D721Med (cell line): ENCODE measurements around the gene EVA1C.

Experiments used
- DNase-seq: peaks from one replicate; pipeline ENCODE4 v3.0.0; 2011; ENCODE audit warnings: low spot score; ENCODE audit not compliant: insufficient read length
- FAIRE-seq: peaks from 2 replicates; lab custom pipeline; 2011; peaks lifted over from hg19 to GRCh38; lab: Jason Lieb, UNC
- TF ChIP-seq, protein P1 (sequence below): IDR thresholded peaks from 2 replicates; pipeline ENCODE4 v1.5.1; 2012; ENCODE audit warnings: mild to moderate bottlenecking, control low read depth; ENCODE audit not compliant: insufficient read depth; ENCODE audit errors: missing control alignments

EVA1C gene

DNA sequence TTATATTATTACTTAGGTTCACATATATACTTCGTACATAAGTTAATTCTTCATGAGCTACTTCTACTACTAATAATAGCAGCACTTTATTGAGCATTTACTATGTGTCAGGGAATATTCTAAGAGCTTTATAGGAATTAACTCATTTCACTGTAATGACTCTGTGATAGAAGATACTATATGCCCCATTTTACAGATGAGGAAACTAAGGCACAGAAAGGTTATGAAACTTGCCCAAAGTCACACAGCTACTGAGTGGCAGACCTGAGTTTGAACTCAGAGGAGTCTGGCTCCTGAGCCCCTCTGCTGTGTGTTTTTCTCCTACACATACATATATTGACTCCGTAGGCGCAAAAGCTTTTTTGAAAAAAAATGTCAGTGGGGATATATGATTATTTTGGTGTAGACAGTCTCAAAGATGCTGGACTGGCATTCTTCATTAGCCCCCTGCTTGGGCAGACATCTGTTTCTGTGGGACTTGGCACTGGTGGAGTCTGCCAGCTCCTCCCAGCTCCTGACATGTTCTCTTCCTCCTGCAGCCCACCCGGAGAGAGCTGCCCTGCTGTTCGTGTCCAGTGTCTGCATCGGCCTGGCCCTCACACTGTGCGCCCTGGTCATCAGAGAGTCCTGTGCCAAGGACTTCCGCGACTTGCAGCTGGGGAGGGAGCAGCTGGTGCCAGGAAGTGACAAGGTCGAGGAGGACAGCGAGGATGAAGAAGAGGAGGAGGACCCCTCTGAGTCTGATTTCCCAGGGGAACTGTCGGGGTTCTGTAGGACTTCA, 102.0 kb downstream of the EVA1C start:
- TF ChIP-seq, protein P1, sequence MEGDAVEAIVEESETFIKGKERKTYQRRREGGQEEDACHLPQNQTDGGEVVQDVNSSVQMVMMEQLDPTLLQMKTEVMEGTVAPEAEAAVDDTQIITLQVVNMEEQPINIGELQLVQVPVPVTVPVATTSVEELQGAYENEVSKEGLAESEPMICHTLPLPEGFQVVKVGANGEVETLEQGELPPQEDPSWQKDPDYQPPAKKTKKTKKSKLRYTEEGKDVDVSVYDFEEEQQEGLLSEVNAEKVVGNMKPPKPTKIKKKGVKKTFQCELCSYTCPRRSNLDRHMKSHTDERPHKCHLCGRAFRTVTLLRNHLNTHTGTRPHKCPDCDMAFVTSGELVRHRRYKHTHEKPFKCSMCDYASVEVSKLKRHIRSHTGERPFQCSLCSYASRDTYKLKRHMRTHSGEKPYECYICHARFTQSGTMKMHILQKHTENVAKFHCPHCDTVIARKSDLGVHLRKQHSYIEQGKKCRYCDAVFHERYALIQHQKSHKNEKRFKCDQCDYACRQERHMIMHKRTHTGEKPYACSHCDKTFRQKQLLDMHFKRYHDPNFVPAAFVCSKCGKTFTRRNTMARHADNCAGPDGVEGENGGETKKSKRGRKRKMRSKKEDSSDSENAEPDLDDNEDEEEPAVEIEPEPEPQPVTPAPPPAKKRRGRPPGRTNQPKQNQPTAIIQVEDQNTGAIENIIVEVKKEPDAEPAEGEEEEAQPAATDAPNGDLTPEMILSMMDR, result no peak
- DNase-seq (no peak), FAIRE-seq (no peak)

DNA sequence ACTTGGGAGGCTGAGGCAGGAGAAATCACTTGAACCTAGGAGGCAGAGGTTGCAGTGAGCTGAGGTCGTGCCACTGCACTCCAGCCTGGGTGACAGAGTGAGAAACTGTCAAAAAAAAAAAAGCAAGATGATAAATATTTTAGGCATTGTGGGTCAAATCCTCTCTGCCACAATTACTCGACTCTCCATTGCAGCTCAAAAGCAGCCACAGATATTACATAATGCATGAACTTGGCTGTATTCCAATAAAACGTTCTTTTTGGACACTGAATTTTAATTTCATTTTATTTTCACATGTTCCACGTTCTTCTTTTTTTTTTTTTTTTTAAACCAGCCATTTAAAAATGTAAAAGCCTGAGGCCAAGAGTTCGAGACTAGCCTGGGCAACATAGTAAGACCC, 103.4 kb downstream of the EVA1C start:
- TF ChIP-seq, protein P1, result no peak
- DNase-seq (no peak), FAIRE-seq (no peak)

DNA sequence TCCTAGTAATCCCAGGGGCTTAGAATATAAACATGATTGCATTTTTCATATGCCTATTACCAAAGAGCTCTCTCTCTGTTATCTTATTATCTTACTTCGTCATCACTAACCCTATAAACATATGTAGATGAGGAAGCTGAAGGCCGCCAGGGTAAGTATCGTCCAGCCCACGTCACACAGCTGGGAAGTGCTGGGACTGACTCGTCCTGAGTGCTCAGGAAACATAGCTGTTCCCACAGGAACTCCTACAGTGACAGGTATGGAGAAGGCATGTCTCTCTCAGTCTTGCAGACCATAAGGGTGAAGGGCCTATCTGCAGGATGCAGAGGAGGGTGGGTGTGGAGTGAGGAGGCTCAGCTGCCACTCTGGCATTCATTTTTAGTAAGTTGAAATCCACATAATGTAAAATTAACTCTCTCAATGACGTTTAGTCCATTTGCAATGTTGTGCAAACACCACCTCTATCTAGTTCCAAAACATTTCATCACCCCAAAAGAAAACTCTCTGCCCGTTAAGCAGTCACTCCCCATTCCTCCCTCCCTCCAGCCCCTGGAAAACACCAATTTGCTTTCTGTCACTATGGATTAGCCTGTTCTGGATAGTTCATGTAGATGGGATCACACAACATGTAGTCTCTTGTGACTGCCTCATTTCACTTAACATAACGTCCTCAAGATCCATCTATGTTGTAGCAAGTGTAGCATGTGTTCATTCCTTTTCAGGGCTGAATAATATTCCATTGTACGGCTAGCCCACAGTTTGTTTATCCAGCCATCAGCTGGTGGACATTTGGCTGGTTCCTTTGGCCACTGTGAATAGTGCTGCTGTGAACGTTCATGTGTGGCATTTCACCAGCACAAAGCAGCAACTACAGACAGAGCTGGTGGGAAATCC, 104.5 kb downstream of the EVA1C start:
- DNase-seq, result no peak
- FAIRE-seq, result no peak
- TF ChIP-seq, protein P1, result no peak

DNA sequence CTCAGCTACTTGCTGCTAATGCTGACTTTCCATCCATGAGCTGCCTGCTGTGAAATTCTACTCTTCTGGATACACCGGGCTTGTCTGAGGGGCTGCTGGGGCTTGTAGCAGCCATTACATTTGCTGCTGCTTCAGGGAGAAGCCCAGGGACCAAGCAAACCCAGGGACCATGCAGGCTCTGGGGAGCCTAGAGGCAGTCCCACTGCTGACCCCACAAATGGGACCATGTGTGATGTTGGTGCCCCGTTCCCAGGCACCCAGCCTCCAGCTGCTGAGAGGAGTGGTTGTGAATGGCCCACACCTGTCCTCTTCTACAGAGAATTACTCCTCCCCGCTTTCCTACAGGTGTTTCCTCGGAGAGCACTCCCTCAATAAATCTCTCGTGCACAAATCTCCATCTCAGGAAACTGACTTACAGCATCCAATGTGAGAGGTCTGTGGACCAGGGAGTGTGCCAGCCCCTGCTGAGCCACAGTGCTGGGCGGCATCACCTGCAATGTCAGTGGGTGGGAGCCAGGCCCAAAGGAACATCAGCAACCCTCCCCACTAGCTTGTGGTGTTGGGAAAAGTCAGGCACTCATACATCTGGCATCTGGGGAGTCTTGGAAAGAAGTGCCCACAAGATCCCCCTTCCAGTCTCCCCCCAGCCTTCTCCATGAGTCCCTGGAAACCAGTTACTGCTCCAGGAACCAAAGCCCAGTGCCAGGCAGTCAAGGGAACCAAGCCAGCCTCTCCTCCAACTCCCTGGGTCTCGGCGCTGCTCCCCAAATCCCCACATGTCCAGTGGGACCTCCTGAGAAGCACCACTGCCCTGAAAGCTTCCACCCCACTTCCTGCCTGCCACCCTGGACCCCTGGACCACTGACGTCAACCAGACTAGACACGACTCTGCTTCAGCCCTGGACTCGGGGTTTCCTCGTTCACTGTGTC, 107.7 kb downstream of the EVA1C start:
- TF ChIP-seq, protein P1, result no peak
- DNase-seq (no peak), FAIRE-seq (no peak)

DNA sequence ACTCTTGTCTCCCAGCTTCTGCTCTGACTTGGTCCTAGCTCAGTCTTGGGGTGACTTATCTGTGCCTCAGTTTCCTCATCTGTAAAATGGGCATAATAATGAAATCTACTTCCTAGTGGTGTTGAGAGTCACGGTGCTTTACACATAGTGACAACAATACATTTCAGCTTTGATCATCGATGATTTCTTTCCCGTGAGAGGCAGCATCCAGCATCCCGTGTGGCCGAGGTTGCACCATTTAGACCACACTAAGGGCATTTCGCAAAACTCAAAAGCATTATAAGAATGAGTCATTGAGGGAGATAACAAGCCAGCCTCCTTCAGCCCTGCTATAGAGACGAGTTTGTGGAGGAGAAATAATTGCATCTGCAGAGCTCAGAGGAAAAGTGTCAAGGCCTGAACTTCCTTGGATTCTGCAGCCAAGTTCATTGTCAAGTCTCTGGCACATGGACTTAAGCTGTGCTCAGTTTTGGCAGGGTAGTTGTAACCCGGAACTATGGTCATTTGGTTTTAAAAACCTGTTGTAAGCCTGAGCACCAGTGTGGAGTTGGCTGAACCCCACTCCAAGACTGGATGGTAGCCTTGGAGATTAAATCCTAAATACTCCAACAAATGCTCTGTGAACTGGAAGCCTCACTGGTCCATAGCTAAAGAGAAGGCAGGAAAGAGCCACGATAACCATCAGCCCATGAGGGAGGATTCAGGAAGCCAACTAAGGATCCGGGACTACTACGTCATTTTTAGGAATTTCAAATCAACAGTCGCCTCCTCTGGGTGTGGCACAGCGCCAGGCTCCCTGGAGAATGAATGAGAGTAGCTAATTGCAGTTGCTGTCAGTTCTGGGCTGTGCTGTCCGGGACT, 108.6 kb downstream of the EVA1C start:
- DNase-seq (no peak), FAIRE-seq (no peak)
- TF ChIP-seq, protein P1, result no peak

DNA sequence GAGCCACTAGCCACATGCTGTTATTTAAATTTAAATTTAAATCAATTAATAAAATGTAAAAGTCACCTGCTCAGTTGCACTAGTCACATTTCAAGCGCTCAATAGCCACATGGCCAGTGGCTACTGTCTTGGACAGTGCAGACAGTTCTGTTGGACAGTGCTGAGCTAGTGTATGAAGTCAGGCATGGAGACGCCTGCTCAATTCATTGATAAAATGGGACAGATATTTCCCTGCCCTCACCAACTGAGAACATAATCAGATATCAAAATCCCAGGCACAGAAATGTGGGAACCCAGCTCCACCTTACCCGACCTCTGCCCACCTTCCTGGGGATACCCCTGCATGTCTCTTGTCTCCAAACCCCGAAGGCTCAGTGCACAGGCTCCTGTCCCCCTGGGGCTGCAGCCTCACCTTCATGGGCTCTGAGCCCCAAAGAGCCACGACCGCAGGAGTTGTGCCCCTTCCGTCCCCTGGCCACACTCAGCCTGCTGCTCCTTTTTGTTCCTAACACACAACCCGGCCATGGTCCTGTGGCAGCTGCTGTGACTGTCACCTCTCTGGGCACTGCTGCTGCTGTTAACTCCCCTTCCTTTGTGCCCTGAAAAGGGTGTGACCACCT, 109.3 kb downstream of the EVA1C start:
- TF ChIP-seq, protein P1, result no peak
- FAIRE-seq, result no peak
- no peak for DNase-seq
